WTC11 (cell line): ENCODE data around the gene ANGPTL4. TPM values are rescaled to one million over a fixed set of nuclear protein-coding genes. Genes with fewer than 3 reads are reported as not detected.
"Not testable (repeated sequence)": the region's sequence is repeated elsewhere in the genome, so short reads cannot be mapped to it uniquely, and the experiment has no call there.

Source experiments
- ATAC-seq: fragments of 200-7000 bp; cut with Tn5 transposase; 2 replicates; pipeline ENCODE4 v1.10.0; 2021; ENCODE audit warnings: mild to moderate bottlenecking, moderate library complexity
- CTCF ChIA-PET: fragments of 300-600 bp; sonication (Branson Sonifier 250); formaldehyde crosslinking; loops from one replicate; lab custom pipeline; 2021; ENCODE audit warnings: antibody characterized with exemption; lab: Charles Lee
- POLR2A ChIA-PET: fragments of 350-600 bp; sonication (Branson Sonifier 250); formaldehyde crosslinking; loops from one replicate; lab custom pipeline; 2021; ENCODE audit warnings: antibody characterized with exemption; lab: Charles Lee
- DNase-seq: peaks from one replicate; pipeline ENCODE4 v3.0.0; 2021; ENCODE audit warnings: low spot score
- H3K27ac Mint-ChIP-seq: 2 replicates; pipeline ENCODE4 v1.8.0; 2021; ENCODE audit warnings: mixed read lengths
- H3K27me3 Mint-ChIP-seq: 2 replicates; pipeline ENCODE4 v1.8.0; 2021; ENCODE audit warnings: low read depth, mild to moderate bottlenecking, moderate library complexity, mixed read lengths
- H3K36me3 Mint-ChIP-seq: 2 replicates; pipeline ENCODE4 v1.8.0; 2021; ENCODE audit warnings: mixed read lengths
- H3K4me1 Mint-ChIP-seq: 2 replicates; pipeline ENCODE4 v1.8.0; 2022; ENCODE audit warnings: mixed read lengths
- H3K4me3 Mint-ChIP-seq: 2 replicates; pipeline ENCODE4 v1.8.0; 2021; ENCODE audit warnings: mild to moderate bottlenecking, moderate library complexity, mixed read lengths
- H3K9me3 Mint-ChIP-seq: 2 replicates; pipeline ENCODE4 v1.8.0; 2021; ENCODE audit warnings: mixed read lengths
- CREM ChIP-seq: sonication (generic); formaldehyde crosslinking; IDR thresholded peaks from 2 replicates; pipeline ENCODE4 v1.8.1; 2022; ENCODE audit warnings: mild to moderate bottlenecking, missing genetic modification reagents, moderate library complexity
- GABPB1 ChIP-seq: sonication (generic); formaldehyde crosslinking; IDR thresholded peaks from 2 replicates; pipeline ENCODE4 v1.8.1; 2023; ENCODE audit warnings: mild to moderate bottlenecking, missing genetic modification reagents
- JUN ChIP-seq: sonication (generic); formaldehyde crosslinking; IDR thresholded peaks from 2 replicates; pipeline ENCODE4 v1.8.0; 2023; ENCODE audit warnings: mild to moderate bottlenecking, missing genetic modification reagents
- ZNF138 ChIP-seq: sonication (generic); formaldehyde crosslinking; conservative IDR thresholded peaks from 2 replicates; pipeline ENCODE4 v1.8.1; 2022; ENCODE audit warnings: mild to moderate bottlenecking, moderate library complexity, missing genetic modification reagents
- ZNF671 ChIP-seq: fragments of 250-450 bp; sonication (Bioruptor Pico); IDR thresholded peaks from 2 replicates; pipeline ENCODE4 v1.8.0; 2021; ENCODE audit warnings: mild to moderate bottlenecking
- total RNA-seq: library from RNA; stranded (reverse); gene quantifications from 3 replicates; pipeline ENCODE4 v1.2.3, GENCODE V29; 2021
- TF ChIP-seq, protein P1 (sequence below): sonication (generic); formaldehyde crosslinking; IDR thresholded peaks from 2 replicates; pipeline ENCODE4 v1.8.0; 2022; ENCODE audit warnings: missing genetic modification reagents
- TF ChIP-seq, protein P2 (sequence below): sonication (generic); formaldehyde crosslinking; IDR thresholded peaks from 2 replicates; pipeline ENCODE4 v1.8.0; 2023; ENCODE audit warnings: missing genetic modification reagents, mild to moderate bottlenecking, borderline replicate concordance
- TF ChIP-seq, protein P3 (sequence below): sonication (generic); formaldehyde crosslinking; IDR thresholded peaks from 2 replicates; pipeline ENCODE4 v1.8.1; 2022; ENCODE audit warnings: mild to moderate bottlenecking, missing genetic modification reagents, moderate library complexity, borderline replicate concordance
- TF ChIP-seq, protein P4 (sequence below): sonication (generic); formaldehyde crosslinking; IDR thresholded peaks from 2 replicates; pipeline ENCODE4 v1.8.0; 2022; ENCODE audit warnings: mild to moderate bottlenecking, missing genetic modification reagents

ANGPTL4 gene
- total RNA-seq, 1 experiment from 2014 or later, result 1.0 TPM

DNA sequence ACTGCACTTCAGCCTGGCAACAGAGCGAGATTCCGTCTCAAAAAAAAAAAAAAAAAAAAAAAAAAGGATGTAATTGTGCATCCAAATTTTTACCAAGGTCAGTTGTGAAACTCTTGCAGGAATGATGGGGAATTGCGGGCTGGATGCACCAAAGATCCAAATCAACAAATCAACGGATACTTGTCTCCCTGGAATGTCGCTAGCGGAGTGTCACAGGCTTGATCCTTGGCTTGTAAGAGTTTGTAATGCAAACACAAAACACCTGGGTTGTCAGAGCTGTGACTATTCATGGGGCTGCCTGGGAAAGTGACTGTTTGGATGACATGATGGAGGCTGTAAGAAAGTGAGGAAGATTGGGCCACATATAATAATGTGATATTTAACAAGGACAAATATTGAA lies 25.1 kb upstream of the ANGPTL4 start (continued):
- TF ChIP-seq, protein P1, sequence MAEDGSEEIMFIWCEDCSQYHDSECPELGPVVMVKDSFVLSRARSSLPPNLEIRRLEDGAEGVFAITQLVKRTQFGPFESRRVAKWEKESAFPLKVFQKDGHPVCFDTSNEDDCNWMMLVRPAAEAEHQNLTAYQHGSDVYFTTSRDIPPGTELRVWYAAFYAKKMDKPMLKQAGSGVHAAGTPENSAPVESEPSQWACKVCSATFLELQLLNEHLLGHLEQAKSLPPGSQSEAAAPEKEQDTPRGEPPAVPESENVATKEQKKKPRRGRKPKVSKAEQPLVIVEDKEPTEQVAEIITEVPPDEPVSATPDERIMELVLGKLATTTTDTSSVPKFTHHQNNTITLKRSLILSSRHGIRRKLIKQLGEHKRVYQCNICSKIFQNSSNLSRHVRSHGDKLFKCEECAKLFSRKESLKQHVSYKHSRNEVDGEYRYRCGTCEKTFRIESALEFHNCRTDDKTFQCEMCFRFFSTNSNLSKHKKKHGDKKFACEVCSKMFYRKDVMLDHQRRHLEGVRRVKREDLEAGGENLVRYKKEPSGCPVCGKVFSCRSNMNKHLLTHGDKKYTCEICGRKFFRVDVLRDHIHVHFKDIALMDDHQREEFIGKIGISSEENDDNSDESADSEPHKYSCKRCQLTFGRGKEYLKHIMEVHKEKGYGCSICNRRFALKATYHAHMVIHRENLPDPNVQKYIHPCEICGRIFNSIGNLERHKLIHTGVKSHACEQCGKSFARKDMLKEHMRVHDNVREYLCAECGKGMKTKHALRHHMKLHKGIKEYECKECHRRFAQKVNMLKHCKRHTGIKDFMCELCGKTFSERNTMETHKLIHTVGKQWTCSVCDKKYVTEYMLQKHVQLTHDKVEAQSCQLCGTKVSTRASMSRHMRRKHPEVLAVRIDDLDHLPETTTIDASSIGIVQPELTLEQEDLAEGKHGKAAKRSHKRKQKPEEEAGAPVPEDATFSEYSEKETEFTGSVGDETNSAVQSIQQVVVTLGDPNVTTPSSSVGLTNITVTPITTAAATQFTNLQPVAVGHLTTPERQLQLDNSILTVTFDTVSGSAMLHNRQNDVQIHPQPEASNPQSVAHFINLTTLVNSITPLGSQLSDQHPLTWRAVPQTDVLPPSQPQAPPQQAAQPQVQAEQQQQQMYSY, result no peak
- TF ChIP-seq ZNF138 (CRISPR knock-in tag) (no peak), CREM (CRISPR knock-in tag) (no peak), ZNF671 (CRISPR knock-in tag) (no peak), JUN (CRISPR knock-in tag) (no peak)
- TF ChIP-seq, protein P2, sequence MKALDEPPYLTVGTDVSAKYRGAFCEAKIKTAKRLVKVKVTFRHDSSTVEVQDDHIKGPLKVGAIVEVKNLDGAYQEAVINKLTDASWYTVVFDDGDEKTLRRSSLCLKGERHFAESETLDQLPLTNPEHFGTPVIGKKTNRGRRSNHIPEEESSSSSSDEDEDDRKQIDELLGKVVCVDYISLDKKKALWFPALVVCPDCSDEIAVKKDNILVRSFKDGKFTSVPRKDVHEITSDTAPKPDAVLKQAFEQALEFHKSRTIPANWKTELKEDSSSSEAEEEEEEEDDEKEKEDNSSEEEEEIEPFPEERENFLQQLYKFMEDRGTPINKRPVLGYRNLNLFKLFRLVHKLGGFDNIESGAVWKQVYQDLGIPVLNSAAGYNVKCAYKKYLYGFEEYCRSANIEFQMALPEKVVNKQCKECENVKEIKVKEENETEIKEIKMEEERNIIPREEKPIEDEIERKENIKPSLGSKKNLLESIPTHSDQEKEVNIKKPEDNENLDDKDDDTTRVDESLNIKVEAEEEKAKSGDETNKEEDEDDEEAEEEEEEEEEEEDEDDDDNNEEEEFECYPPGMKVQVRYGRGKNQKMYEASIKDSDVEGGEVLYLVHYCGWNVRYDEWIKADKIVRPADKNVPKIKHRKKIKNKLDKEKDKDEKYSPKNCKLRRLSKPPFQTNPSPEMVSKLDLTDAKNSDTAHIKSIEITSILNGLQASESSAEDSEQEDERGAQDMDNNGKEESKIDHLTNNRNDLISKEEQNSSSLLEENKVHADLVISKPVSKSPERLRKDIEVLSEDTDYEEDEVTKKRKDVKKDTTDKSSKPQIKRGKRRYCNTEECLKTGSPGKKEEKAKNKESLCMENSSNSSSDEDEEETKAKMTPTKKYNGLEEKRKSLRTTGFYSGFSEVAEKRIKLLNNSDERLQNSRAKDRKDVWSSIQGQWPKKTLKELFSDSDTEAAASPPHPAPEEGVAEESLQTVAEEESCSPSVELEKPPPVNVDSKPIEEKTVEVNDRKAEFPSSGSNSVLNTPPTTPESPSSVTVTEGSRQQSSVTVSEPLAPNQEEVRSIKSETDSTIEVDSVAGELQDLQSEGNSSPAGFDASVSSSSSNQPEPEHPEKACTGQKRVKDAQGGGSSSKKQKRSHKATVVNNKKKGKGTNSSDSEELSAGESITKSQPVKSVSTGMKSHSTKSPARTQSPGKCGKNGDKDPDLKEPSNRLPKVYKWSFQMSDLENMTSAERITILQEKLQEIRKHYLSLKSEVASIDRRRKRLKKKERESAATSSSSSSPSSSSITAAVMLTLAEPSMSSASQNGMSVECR, result no peak
- TF ChIP-seq, protein P3, sequence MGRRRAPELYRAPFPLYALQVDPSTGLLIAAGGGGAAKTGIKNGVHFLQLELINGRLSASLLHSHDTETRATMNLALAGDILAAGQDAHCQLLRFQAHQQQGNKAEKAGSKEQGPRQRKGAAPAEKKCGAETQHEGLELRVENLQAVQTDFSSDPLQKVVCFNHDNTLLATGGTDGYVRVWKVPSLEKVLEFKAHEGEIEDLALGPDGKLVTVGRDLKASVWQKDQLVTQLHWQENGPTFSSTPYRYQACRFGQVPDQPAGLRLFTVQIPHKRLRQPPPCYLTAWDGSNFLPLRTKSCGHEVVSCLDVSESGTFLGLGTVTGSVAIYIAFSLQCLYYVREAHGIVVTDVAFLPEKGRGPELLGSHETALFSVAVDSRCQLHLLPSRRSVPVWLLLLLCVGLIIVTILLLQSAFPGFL, result no peak

DNA sequence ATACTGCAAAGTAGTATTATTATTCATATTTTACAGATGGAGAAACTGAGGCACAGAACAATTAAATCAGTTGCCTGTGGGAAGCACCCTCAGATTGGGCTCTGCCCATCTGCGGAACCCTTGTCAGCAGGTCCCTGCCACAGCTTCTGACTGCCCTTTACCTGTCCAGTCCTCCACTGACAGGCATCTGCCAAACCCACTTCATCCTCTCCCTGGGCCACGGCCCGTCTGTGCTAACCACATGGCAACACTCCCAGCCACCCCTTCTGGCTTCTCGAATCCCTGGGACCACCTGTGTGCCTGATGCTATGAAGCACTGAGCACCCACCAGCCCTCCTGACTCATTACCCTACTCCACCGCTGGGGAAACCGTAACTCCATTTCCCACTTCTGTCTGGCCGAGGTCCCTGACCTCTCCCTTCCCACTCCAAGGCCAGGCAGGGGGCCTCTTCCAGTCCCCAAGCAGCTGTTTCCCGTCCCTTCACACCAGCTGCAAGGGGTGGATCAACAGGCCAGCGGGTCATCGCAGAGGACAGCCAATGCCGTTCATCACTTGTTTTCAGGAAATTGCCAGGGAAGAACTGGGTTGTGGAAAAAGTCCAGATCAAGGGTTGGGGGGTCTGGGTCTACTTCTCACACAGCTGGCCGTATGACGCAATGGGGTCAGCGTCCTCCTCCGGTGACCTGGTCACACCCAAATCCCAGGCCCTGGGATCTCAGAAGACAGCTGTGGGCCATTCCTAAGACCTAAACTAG lies 23.4 kb upstream of the ANGPTL4 start:
- H3K27ac Mint-ChIP-seq, result no peak overlapping the region
- DNase-seq, result peak; percentile 39
- POLR2A ChIA-PET, result interaction anchor here (0.6 to 1.3 kb wide), 2 partner anchors 173 to 241 kb away, joined by 3 read pairs; partner anchors contain the start of gene ZNF414
- TF ChIP-seq, protein P4, sequence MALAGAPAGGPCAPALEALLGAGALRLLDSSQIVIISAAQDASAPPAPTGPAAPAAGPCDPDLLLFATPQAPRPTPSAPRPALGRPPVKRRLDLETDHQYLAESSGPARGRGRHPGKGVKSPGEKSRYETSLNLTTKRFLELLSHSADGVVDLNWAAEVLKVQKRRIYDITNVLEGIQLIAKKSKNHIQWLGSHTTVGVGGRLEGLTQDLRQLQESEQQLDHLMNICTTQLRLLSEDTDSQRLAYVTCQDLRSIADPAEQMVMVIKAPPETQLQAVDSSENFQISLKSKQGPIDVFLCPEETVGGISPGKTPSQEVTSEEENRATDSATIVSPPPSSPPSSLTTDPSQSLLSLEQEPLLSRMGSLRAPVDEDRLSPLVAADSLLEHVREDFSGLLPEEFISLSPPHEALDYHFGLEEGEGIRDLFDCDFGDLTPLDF (CRISPR knock-in tag), result no peak
- 0 out of 2 replicates have a peak, but pooled peaks have one; percentile 44 for TF ChIP-seq GABPB1
- peaks cover 23% of the 10 kb centered on the region for H3K4me1 Mint-ChIP-seq
- peaks cover 61% of the 10 kb centered on the region for H3K27me3 Mint-ChIP-seq
- no peaks in the 10 kb centered on the region for H3K9me3 Mint-ChIP-seq
- H3K36me3 Mint-ChIP-seq, result no peaks in the 10 kb centered on the region
- H3K4me3 Mint-ChIP-seq, result no peak overlapping the region
- CTCF ChIA-PET, result interaction anchor here (1.0 to 4.8 kb wide), 3 partner anchors 13 to 104 kb away, joined by 3 to 39 read pairs (median 3); partner anchors contain the start of gene HNRNPM
- ATAC-seq, result peak; percentile 12

DNA sequence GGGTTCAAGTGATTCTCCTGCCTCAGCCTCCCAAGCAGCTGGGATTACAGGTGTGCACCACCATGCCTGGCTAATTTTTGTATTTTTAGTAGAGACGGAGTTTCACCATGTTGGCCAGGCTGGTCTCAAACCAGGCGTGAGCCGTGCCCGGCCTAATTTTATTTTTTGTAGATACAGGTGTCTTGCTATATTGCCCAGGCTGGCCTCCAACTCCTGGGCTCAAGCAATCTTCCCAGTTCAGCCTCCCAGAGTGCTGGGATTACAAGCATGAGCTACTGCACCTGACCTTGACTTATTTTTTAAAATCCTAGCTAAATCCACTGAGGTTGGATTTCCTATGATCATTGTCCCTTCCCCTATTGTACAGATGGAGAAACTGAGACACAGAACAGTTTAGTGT lies 22.5 kb upstream of the ANGPTL4 start:
- Mint-ChIP-seq H3K4me3 (peak overlapping the region; percentile 64), H3K4me1 (peaks cover 19% of the 10 kb centered on the region), H3K27me3 (peaks cover 52% of the 10 kb centered on the region)
- DNase-seq, H3K27ac Mint-ChIP-seq, H3K36me3 Mint-ChIP-seq, H3K9me3 Mint-ChIP-seq, ATAC-seq: not testable (repeated sequence)
- ChIA-PET CTCF (interaction anchor here (0.7 to 4.8 kb wide), 4 partner anchors 12 to 240 kb away, joined by 3 to 39 read pairs (median 4); no protein-coding TSS in a partner anchor), POLR2A (interaction anchor here (0.6 to 1.3 kb wide), 2 partner anchors 114 to 172 kb away, joined by 3 to 6 read pairs; partner anchors contain the start of gene ZNF414)
